Stimulated activated naive B cell treated with anti-CD40 and anti-IgM and Interleukin-4, amounts not matched to agents 10 μg/mL and 1 μg/mL and 100 μg/mL, for 72 hours (primary cell): ENCODE results near the gene AKAP7.

Experiments
- ATAC-seq, 2 donors: fragments of 150-1000 bp; cut with Tn5 transposase; replicated peaks; 2 replicates each; pipeline ENCODE4 v1.10.0; 2021; ENCODE audit warnings: moderate library complexity in 1 of 2
- DNase-seq: peaks from one replicate; pipeline ENCODE4 v3.0.0; 2021
- H3K27ac Mint-ChIP-seq: one replicate; pipeline ENCODE4 v1.8.0; 2022; ENCODE audit warnings: mild to moderate bottlenecking, mixed read lengths
- H3K27me3 Mint-ChIP-seq, 2 donors: one replicate each; pipeline ENCODE4 v1.8.0; 2022; ENCODE audit warnings: mixed read lengths in 2 of 2
- H3K36me3 Mint-ChIP-seq, 2 donors: one replicate each; pipeline ENCODE4 v1.8.0; 2022; ENCODE audit warnings: mixed read lengths in 2 of 2, mild to moderate bottlenecking in 1 of 2
- H3K4me1 Mint-ChIP-seq, 2 donors: one replicate each; pipeline ENCODE4 v1.8.0; 2022; ENCODE audit warnings: mixed read lengths in 2 of 2, mild to moderate bottlenecking in 1 of 2
- H3K4me3 Mint-ChIP-seq, 2 donors: one replicate each; pipeline ENCODE4 v1.8.0; 2022; ENCODE audit warnings: mild to moderate bottlenecking in 2 of 2, mixed read lengths in 2 of 2, moderate library complexity in 1 of 2
- H3K9me3 Mint-ChIP-seq, 2 donors: one replicate each; pipeline ENCODE4 v1.8.0; 2022; ENCODE audit warnings: mixed read lengths in 2 of 2, mild to moderate bottlenecking in 1 of 2

The AKAP7 gene

DNA sequence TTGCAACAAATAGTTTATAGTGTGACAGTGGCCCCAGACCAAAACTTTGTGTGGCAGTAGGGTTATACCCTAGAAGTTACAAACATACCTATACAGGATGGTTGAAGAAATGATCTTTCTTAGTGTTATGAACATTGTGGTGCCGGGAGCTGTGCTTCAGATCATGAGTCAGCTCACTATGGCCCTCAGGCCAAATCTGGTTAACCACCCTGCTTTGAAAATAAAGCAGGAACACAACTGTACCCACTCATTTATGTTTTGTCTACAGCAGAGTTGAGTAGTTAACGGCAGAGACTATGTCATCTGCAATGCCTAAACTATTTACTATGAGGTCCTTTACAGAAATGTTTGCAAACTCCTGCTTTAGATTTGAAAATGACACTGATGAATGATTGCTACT is 24.3 kb downstream of the AKAP7 start:
- no peak overlapping the region for H3K4me3 Mint-ChIP-seq
- peaks cover 3 to 7% of the 10 kb centered on the region in 2 donors for H3K36me3 Mint-ChIP-seq
- ATAC-seq (no peak), DNase-seq (no peak)
- H3K27ac Mint-ChIP-seq = no peak overlapping the region
- H3K4me1 Mint-ChIP-seq = no peaks in the 10 kb centered on the region
- H3K9me3 Mint-ChIP-seq = no peaks in the 10 kb centered on the region
- no peaks in the 10 kb centered on the region for H3K27me3 Mint-ChIP-seq

DNA sequence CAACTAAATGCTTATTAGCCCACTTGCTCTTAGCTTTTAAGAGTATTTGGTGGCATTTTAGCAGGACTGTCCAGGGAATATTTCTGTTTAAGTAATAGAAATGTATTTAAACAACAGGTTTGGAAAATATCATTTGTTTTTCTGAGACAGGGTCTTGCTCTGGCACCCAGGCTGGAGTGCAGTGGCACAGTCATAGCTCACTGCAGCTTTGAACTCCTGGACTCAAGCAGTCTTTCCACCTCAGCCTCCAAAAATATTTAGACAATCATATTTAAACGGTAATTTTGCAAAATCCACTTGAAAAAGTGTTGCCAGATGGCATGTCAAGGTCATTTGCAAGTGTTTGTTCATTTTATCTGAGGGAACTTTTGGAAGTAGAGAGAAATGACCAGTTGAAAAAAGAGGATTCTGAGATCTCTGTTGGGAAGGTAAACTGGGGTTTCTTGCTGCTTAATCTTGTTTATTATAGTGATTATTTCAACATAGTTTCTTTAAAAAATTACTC is 25.0 kb downstream of the AKAP7 start:
- H3K36me3 Mint-ChIP-seq = peaks cover 3 to 7% of the 10 kb centered on the region in 2 donors
- H3K4me1 Mint-ChIP-seq = no peaks in the 10 kb centered on the region
- H3K9me3 Mint-ChIP-seq = no peaks in the 10 kb centered on the region
- DNase-seq = no peak
- no peaks in the 10 kb centered on the region for H3K27me3 Mint-ChIP-seq
- H3K27ac Mint-ChIP-seq = no peak overlapping the region
- ATAC-seq = no peak
- H3K4me3 Mint-ChIP-seq = no peak overlapping the region

DNA sequence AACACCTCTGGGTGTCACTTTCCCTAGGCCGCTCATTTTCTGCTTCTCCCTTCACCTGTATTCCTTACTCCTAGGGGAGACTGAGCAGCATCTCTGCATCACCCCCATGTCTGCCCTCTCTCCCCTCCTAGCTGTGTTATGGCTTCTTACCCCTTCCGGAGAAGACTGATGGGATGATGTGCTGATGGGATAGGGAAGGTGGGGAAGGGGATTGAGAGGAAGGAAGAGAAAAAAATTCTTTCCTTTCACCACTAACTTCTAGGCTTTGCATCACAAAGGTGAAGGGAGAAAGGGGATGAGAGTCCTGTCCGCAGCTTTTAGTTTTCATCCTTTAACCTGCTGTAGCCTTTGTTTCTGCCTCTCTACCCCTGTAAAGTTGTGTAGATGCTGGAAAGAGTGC is 26.7 kb downstream of the AKAP7 start:
- H3K27ac Mint-ChIP-seq = peak overlapping the region; percentile 57
- H3K4me3 Mint-ChIP-seq = no peak overlapping the region
- H3K4me1 Mint-ChIP-seq = no peaks in the 10 kb centered on the region
- ATAC-seq (no peak), DNase-seq (no peak)
- no peaks in the 10 kb centered on the region for H3K9me3 Mint-ChIP-seq
- H3K36me3 Mint-ChIP-seq = peaks cover 3 to 7% of the 10 kb centered on the region in 2 donors
- H3K27me3 Mint-ChIP-seq = no peaks in the 10 kb centered on the region

DNA sequence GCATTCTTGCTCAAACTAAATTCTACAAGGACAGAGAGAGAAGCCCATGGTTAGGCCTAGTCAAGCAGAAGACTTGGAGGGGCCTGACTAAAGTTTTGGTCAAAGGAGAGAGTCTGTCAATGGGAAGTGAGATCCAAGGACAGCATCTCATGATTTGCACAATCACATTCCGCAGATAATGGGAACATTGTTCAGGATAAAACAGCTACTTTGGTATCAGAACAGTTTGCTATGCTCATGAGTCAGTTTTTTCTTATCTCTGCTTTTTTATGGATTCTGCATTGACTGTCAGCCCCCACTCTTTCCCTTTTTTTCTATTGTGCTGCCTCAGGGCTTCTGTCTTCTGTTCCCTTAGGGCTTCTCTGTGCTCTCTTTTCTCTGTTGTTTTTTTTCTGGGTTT is 28.6 kb downstream of the AKAP7 start:
- peaks cover 5 to 7% of the 10 kb centered on the region in 2 donors for H3K36me3 Mint-ChIP-seq
- ATAC-seq (no peak), DNase-seq (no peak)
- H3K27me3 Mint-ChIP-seq = no peaks in the 10 kb centered on the region
- no peaks in the 10 kb centered on the region for H3K4me1 Mint-ChIP-seq
- H3K4me3 Mint-ChIP-seq = no peak overlapping the region
- no peaks in the 10 kb centered on the region for H3K9me3 Mint-ChIP-seq
- H3K27ac Mint-ChIP-seq = no peak overlapping the region

DNA sequence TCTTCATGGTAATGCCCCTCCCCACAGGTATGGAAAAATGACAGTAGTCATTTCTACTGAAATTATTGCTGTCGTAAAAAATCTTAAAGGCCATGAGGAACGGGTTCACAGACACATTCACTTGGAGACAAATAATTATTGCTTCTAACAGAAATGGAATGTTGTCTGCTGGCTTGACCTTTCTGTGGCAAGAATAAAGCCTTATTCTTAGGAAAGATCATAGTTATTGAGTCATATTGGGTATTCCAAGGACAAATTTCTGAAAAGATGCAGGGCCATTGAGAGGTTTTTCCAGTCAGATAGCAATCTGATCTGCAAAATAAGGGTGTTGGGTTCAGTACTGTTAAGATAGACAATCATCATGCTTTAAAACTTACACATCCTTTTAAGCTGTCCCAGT is 29.2 kb downstream of the AKAP7 start:
- H3K27me3 Mint-ChIP-seq = no peaks in the 10 kb centered on the region
- H3K27ac Mint-ChIP-seq = no peak overlapping the region
- H3K4me3 Mint-ChIP-seq = no peak overlapping the region
- peaks cover 6 to 7% of the 10 kb centered on the region in 2 donors for H3K36me3 Mint-ChIP-seq
- ATAC-seq (no peak), DNase-seq (no peak)
- H3K9me3 Mint-ChIP-seq = no peaks in the 10 kb centered on the region
- H3K4me1 Mint-ChIP-seq = no peaks in the 10 kb centered on the region

DNA sequence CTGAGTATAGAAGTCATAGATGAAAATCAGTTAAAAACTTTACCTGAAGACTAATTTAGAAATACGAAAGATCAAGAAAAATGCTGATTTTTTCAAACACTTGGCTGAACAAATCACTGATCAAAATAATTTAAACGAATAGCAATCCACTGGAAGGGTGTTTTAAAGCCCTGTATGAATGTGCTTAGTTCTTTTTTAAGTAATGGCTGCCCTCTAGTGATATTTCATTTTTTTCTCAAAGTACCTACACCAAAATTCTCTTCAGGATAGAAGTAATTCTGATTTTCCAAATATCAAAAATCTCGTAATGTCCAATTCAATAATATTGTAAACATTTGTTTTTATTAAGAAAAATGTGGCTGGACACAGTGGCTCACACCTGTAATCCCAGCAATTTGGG is 32.5 kb downstream of the AKAP7 start:
- no peak overlapping the region for H3K27ac Mint-ChIP-seq
- no peaks in the 10 kb centered on the region for H3K27me3 Mint-ChIP-seq
- peaks cover 6 to 9% of the 10 kb centered on the region in 2 donors for H3K36me3 Mint-ChIP-seq
- no peaks in the 10 kb centered on the region for H3K4me1 Mint-ChIP-seq
- DNase-seq = no peak
- no peaks in the 10 kb centered on the region for H3K9me3 Mint-ChIP-seq
- H3K4me3 Mint-ChIP-seq = no peak overlapping the region
- ATAC-seq = no peak

DNA sequence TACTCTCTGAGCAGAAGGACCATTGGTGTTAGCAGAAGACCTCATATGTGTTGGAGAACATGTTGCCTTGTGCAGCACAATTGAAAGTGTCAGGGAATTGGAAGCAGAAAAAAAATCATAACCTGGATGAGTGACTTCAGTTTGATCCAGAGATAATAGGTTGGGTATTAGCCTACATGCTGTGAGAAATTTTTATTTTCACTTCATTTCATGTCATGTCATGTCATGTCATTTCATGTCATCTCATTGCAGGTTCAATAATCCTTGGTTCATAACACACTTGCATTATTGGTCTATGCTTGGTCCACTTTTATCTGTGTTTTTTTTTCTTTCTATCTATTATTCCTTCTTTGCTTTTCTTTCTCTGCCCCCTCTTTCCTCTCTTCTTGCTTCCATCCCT is 34.3 kb downstream of the AKAP7 start:
- DNase-seq (no peak), ATAC-seq (no peak)
- Mint-ChIP-seq H3K27me3 (no peaks in the 10 kb centered on the region), H3K4me1 (no peaks in the 10 kb centered on the region), H3K36me3 (peaks cover 3 to 6% of the 10 kb centered on the region in 2 donors), H3K4me3 (no peak overlapping the region), H3K27ac (no peak overlapping the region), H3K9me3 (no peaks in the 10 kb centered on the region)

DNA sequence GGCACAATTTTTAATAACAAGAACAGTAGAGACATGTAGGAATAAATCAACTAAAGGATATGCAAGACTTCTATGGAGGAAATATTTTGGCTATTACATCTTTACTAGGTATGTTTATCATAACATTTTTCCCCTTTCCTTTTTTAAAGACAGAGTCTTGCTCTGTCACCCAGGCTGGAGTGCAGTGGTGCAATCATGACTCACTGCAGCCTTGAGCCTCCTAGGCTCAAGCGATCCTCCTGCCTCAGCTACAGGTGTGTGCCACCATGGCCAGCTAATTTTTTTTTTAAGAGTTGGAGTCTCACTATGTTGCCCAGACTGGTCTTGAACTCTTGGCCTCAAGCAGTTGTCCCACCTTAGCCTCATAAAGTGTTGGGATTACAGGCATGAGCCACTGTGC is 37.0 kb downstream of the AKAP7 start:
- peaks cover 3 to 6% of the 10 kb centered on the region in 2 donors for H3K36me3 Mint-ChIP-seq
- H3K27me3 Mint-ChIP-seq = no peaks in the 10 kb centered on the region
- no peaks in the 10 kb centered on the region for H3K4me1 Mint-ChIP-seq
- no peak overlapping the region for H3K4me3 Mint-ChIP-seq
- H3K9me3 Mint-ChIP-seq = no peaks in the 10 kb centered on the region
- no peak for ATAC-seq
- no peak for DNase-seq
- no peak overlapping the region for H3K27ac Mint-ChIP-seq

DNA sequence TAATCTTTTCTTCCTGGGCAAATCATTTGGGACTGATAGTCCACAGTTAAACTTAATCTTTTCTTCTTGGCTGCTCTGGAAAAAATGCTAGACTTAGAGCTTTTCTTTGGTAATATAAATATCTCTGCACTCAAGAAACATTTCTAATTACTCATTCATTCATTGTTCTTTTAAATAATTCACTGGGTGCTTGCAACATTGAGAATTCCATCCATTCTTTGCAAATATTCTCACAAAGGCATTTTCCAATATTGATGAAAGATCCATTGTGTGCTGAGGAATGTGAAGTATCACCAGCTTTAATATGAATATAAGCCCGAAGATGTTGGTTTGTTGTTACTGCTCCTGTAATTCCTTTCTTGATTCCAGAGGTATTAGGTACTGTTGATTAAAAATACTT is 38.4 kb downstream of the AKAP7 start:
- Mint-ChIP-seq H3K36me3 (peaks cover 1 to 9% of the 10 kb centered on the region in 2 donors), H3K9me3 (no peaks in the 10 kb centered on the region), H3K27ac (no peak overlapping the region), H3K27me3 (no peaks in the 10 kb centered on the region), H3K4me1 (no peaks in the 10 kb centered on the region), H3K4me3 (no peak overlapping the region)
- DNase-seq (no peak), ATAC-seq (no peak)

DNA sequence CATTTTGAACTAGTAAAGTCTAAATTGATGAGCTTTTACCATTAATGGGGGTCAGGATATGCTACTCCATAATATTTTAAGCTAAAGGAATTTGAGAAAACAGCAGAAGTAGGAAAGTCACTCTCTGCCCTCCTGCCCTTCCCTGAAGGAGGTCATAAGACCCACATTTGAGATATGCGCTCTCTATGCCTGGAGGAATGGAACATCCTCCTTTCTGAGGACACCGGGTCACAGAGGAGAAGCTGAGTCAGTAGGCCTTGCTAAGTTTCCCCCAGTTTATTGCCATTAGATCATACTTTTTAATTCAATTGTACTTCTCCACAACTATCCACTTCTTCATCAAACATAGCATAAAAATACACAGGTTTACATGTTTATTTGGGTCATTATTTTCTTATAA is 40.3 kb downstream of the AKAP7 start:
- no peak overlapping the region for H3K27ac Mint-ChIP-seq
- no peaks in the 10 kb centered on the region for H3K9me3 Mint-ChIP-seq
- no peaks in the 10 kb centered on the region for H3K27me3 Mint-ChIP-seq
- DNase-seq (no peak), ATAC-seq (no peak)
- H3K4me3 Mint-ChIP-seq = no peak overlapping the region
- H3K4me1 Mint-ChIP-seq = no peaks in the 10 kb centered on the region
- H3K36me3 Mint-ChIP-seq = peaks cover 3 to 12% of the 10 kb centered on the region in 2 donors

DNA sequence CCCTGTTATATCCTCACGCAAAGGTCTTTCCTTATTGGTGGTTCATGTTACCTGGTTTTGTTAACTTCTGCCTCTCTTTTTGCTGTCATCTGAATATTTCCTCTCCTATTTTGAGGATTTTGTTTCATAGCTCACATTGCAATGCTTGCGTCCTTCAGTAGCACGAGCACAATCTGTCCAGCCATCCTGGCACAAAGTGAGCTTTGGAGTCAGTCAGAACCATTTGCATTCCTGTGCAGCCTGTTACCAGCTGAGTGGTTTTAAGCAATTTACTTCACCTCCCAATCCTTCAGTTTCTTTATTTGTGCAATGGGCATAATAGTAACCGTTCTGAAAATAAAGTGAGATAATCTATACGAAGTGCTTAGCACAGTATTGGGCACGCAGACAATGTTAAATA is 42.7 kb downstream of the AKAP7 start:
- DNase-seq (no peak), ATAC-seq (no peak)
- no peaks in the 10 kb centered on the region for H3K27me3 Mint-ChIP-seq
- no peak overlapping the region for H3K27ac Mint-ChIP-seq
- peaks cover 3 to 5% of the 10 kb centered on the region in 2 donors for H3K36me3 Mint-ChIP-seq
- peaks cover under 1 to 4% of the 10 kb centered on the region in 2 donors for H3K4me1 Mint-ChIP-seq
- H3K4me3 Mint-ChIP-seq = no peak overlapping the region
- H3K9me3 Mint-ChIP-seq = no peaks in the 10 kb centered on the region

DNA sequence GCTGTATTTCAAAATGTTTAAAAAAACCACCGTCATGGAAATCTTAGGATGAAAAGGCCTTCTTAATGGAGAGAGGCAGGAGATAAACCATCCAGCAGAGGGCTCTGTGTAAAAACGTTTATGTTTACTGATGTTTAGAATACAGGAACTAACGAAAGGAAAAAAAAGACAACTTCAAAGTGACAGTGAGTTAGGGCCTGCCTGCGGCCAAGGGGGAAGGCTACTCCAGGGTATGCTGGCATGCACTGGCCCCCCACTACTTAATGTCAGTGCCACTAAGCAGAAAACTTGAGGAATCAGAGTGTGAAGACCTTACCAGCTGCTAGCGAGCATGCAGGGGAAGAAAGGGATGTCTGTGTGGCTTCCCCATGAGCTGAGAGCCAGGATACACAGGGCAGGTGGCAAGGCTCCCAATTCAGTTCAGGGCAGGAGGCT is 47.7 kb downstream of the AKAP7 start:
- DNase-seq (no peak), ATAC-seq (peak; percentile 73 to 83)
- Mint-ChIP-seq H3K27ac (peak overlapping the region; percentile 77), H3K27me3 (no peaks in the 10 kb centered on the region), H3K36me3 (peaks cover 8 to 21% of the 10 kb centered on the region in 2 donors), H3K4me3 (peak overlapping the region in 1 of 2 donors; percentile 68), H3K4me1 (peaks cover 3 to 7% of the 10 kb centered on the region in 2 donors), H3K9me3 (peaks cover 0 to 3% of the 10 kb centered on the region in 2 donors)

DNA sequence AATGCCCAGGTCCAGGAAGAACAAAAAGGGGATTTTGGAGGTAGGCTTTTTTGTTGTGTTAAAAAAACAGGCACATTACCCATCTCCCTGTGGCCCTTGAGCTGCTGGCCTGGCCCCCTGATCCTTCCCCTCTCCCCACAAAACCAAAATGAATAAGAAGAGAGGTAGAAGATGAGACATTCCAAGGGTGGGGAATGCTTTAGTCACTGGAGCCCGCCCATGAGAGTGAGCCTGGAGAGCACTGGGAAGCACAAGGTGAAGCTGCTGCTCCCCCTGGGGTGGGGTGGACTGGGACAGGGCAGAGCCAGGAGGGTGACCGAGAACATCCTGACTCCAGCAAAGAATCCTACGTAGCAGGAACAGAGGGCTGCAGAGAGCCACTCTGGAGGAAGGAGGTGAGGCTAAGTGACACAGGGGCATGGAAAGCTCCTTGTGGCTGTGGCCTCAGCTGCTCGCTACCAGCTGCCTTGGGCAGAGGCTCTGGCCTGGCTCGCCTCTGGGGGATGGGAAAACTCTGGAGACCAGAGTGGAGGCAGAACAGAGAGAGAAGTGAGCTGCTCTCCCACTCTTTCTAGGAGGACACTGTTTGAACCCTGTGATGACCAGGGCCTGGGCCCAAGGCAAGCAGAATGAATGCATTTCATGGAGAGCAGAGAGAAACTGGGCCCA is 48.3 kb downstream of the AKAP7 start:
- Mint-ChIP-seq H3K4me1 (peaks cover 3 to 7% of the 10 kb centered on the region in 2 donors), H3K27ac (peak overlapping the region; percentile 77), H3K27me3 (no peaks in the 10 kb centered on the region), H3K9me3 (peaks cover 0 to 3% of the 10 kb centered on the region in 2 donors), H3K36me3 (peaks cover 8 to 20% of the 10 kb centered on the region in 2 donors), H3K4me3 (no peak overlapping the region)
- DNase-seq (no peak), ATAC-seq (no peak)

DNA sequence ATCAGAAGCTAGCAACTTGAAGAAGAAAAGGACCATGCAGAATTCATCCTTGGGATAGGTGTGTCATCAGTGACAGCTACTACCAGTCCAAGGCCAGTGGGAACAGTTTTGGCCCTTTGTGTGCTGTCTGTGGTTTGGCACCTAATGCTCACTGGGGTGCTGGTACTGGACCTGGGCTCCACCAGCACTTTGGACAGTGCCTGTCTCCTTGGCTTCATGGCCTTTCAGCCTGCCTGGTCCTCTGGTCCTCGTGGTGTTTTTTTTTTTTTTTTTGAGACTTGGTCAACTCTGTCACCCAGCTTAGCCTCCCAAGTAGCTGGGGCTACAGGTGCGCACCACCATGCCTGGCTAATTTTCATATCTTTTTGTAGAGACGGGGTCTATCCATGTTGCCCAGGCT is 56.3 kb downstream of the AKAP7 start:
- no peaks in the 10 kb centered on the region for H3K4me1 Mint-ChIP-seq
- peaks cover 19 to 34% of the 10 kb centered on the region in 2 donors for H3K36me3 Mint-ChIP-seq
- no peak for ATAC-seq
- H3K4me3 Mint-ChIP-seq = no peak overlapping the region
- no peaks in the 10 kb centered on the region for H3K27me3 Mint-ChIP-seq
- H3K27ac Mint-ChIP-seq = no peak overlapping the region
- DNase-seq = no peak
- peaks cover 17 to 19% of the 10 kb centered on the region in 2 donors for H3K9me3 Mint-ChIP-seq

DNA sequence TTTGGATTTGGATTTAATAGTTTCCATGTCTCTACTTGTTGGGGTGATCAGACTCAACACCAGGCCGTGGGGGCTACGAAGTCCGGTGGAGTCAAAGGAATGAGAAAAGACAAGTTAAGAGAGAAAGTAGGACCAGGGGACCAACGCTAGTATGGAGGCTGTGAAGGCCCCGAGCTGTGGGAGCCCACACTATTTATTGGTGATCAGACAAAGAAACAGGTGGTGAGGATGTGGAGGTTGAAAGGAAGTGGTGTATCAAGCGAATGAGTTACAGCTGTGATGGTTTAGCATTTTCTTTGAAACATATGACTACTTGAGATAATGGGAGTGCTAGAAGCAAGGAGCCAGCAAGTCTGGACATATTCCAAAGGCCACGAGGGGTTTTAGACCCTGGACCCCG is 62.4 kb downstream of the AKAP7 start:
- Mint-ChIP-seq H3K4me1 (peaks cover 8 to 28% of the 10 kb centered on the region in 2 donors), H3K4me3 (no peak overlapping the region)

More for the DNA sequence above, 62.4 kb downstream of the AKAP7 start:
- Mint-ChIP-seq H3K9me3 (peaks cover 9 to 11% of the 10 kb centered on the region in 2 donors), H3K27ac (no peak overlapping the region), H3K27me3 (no peaks in the 10 kb centered on the region), H3K36me3 (peaks cover 9 to 22% of the 10 kb centered on the region in 2 donors)
- ATAC-seq (no peak), DNase-seq (no peak)
